T follicular helper cell (primary cell): ENCODE measurements around the gene INPP5K.
"Not testable (repeated sequence)": the region's sequence is repeated elsewhere in the genome, so short reads cannot be mapped to it uniquely, and the experiment has no call there.

ENCODE experiments used
- DNase-seq: peaks from one replicate; pipeline ENCODE4 v3.0.0-alpha.2; 2020; ENCODE audit warnings: low read depth
- total RNA-seq, 2 experiments: gene quantifications; one replicate each; lab custom pipeline; 2026; lab: John Stamatoyannopoulos, UW

INPP5K gene
- total RNA-seq, result 39.1 to 71.0 reads per million in 2 experiments

GRCh38 chr17:1516388-1517161 is at the start of gene INPP5K:
Gene INPP5K, minus strand, starts transcription at chr17:1516612. Its CDS starts 113 bp downstream, at chr17:1516499.
- DNase-seq, result peak; percentile 97

- DNase-seq, result no peak
These were observed 49.5 kb upstream of the INPP5K start for GRCh38 chr17:1565877-1566276.

- DNase-seq, result no peak
These were observed 47.6 kb upstream of the INPP5K start for GRCh38 chr17:1563786-1564613.

- not testable (repeated sequence) for DNase-seq
These were observed 47.0 kb upstream of the INPP5K start for GRCh38 chr17:1563471-1563785.

GRCh38 chr17:1562176-1562643 is 45.8 kb upstream of the INPP5K start:
- no peak for DNase-seq

GRCh38 chr17:1561420-1562175 is 45.2 kb upstream of the INPP5K start:
- DNase-seq, result no peak

GRCh38 chr17:1560858-1561355 is 44.5 kb upstream of the INPP5K start:
- DNase-seq, result no peak

- DNase-seq, result no peak
These were observed 43.9 kb upstream of the INPP5K start for GRCh38 chr17:1560101-1560857.

- no peak for DNase-seq
These were observed 42.9 kb upstream of the INPP5K start for GRCh38 chr17:1559047-1560043.

GRCh38 chr17:1558401-1558800 is 42.0 kb upstream of the INPP5K start:
- DNase-seq, result no peak

- no peak for DNase-seq
These were observed 41.1 kb upstream of the INPP5K start for GRCh38 chr17:1557355-1558095.

GRCh38 chr17:1555651-1556471 is 39.4 kb upstream of the INPP5K start:
- DNase-seq, result no peak

- no peak for DNase-seq
These were observed 38.5 kb upstream of the INPP5K start for GRCh38 chr17:1554751-1555540.

- no peak for DNase-seq
These were observed 37.2 kb upstream of the INPP5K start for GRCh38 chr17:1553354-1554266.

- DNase-seq, result no peak
These were observed 36.5 kb upstream of the INPP5K start for GRCh38 chr17:1552932-1553331.

GRCh38 chr17:1551741-1552140 is 35.3 kb upstream of the INPP5K start:
- DNase-seq, result no peak

GRCh38 chr17:1548032-1548431 is 31.6 kb upstream of the INPP5K start:
- DNase-seq, result no peak
